WTC11 (cell line): ENCODE results near the gene TLK1. TPM values are rescaled to one million over a fixed set of nuclear protein-coding genes. Genes with fewer than 3 reads are reported as not detected.

ENCODE experiments used
- ATAC-seq: fragments of 200-7000 bp; cut with Tn5 transposase; 2 replicates; pipeline ENCODE4 v1.10.0; 2021; ENCODE audit warnings: mild to moderate bottlenecking, moderate library complexity
- CTCF ChIA-PET: fragments of 300-600 bp; sonication (Branson Sonifier 250); formaldehyde crosslinking; loops from one replicate; lab custom pipeline; 2021; ENCODE audit warnings: antibody characterized with exemption; lab: Charles Lee
- POLR2A ChIA-PET: fragments of 350-600 bp; sonication (Branson Sonifier 250); formaldehyde crosslinking; loops from one replicate; lab custom pipeline; 2021; ENCODE audit warnings: antibody characterized with exemption; lab: Charles Lee
- DNase-seq: peaks from one replicate; pipeline ENCODE4 v3.0.0; 2021; ENCODE audit warnings: low spot score
- H3K27ac Mint-ChIP-seq: 2 replicates; pipeline ENCODE4 v1.8.0; 2021; ENCODE audit warnings: mixed read lengths
- H3K27me3 Mint-ChIP-seq: 2 replicates; pipeline ENCODE4 v1.8.0; 2021; ENCODE audit warnings: low read depth, mild to moderate bottlenecking, moderate library complexity, mixed read lengths
- H3K36me3 Mint-ChIP-seq: 2 replicates; pipeline ENCODE4 v1.8.0; 2021; ENCODE audit warnings: mixed read lengths
- H3K4me1 Mint-ChIP-seq: 2 replicates; pipeline ENCODE4 v1.8.0; 2022; ENCODE audit warnings: mixed read lengths
- H3K4me3 Mint-ChIP-seq: 2 replicates; pipeline ENCODE4 v1.8.0; 2021; ENCODE audit warnings: mild to moderate bottlenecking, moderate library complexity, mixed read lengths
- H3K9me3 Mint-ChIP-seq: 2 replicates; pipeline ENCODE4 v1.8.0; 2021; ENCODE audit warnings: mixed read lengths
- AR ChIP-seq: fragments of 250-450 bp; sonication (Bioruptor Pico); IDR thresholded peaks from 2 replicates; pipeline ENCODE4 v1.9.0; 2021; ENCODE audit warnings: mild to moderate bottlenecking
- CDX4 ChIP-seq: fragments of 250-450 bp; sonication (Bioruptor Pico); IDR thresholded peaks from 2 replicates; pipeline ENCODE4 v1.9.0; 2021; ENCODE audit warnings: moderate library complexity, mild to moderate bottlenecking, inconsistent platforms, borderline replicate concordance
- CREB1 ChIP-seq: sonication (generic); formaldehyde crosslinking; IDR thresholded peaks from 2 replicates; pipeline ENCODE4 v1.8.0; 2023; ENCODE audit warnings: mild to moderate bottlenecking, missing genetic modification reagents
- CREM ChIP-seq: sonication (generic); formaldehyde crosslinking; IDR thresholded peaks from 2 replicates; pipeline ENCODE4 v1.8.1; 2022; ENCODE audit warnings: mild to moderate bottlenecking, missing genetic modification reagents, moderate library complexity
- E2F4 ChIP-seq: sonication (generic); formaldehyde crosslinking; IDR thresholded peaks from 2 replicates; pipeline ENCODE4 v1.8.1; 2022; ENCODE audit warnings: low read depth, mild to moderate bottlenecking, moderate library complexity, missing genetic modification reagents, borderline replicate concordance
- E2F5 ChIP-seq: sonication (generic); formaldehyde crosslinking; IDR thresholded peaks from 2 replicates; pipeline ENCODE4 v1.8.1; 2022; ENCODE audit warnings: mild to moderate bottlenecking, moderate library complexity, missing genetic modification reagents
- ELF4 ChIP-seq: sonication (generic); formaldehyde crosslinking; IDR thresholded peaks from 2 replicates; pipeline ENCODE4 v1.8.1; 2022; ENCODE audit warnings: low read depth, mild to moderate bottlenecking, moderate library complexity, missing genetic modification reagents
- EMX1 ChIP-seq: fragments of 250-450 bp; sonication (Bioruptor Pico); IDR thresholded peaks from 2 replicates; pipeline ENCODE4 v1.8.0; 2021; ENCODE audit warnings: mild to moderate bottlenecking
- GTF2I ChIP-seq: fragments of 250-450 bp; sonication (Bioruptor Pico); conservative IDR thresholded peaks from 2 replicates; pipeline ENCODE4 v1.4.0; 2021; ENCODE audit warnings: mild to moderate bottlenecking
- IRF2 ChIP-seq: sonication (generic); formaldehyde crosslinking; IDR thresholded peaks from 2 replicates; pipeline ENCODE4 v1.8.0; 2022; ENCODE audit warnings: low read depth, missing genetic modification reagents, borderline replicate concordance
- KAT7 ChIP-seq: sonication (generic); formaldehyde crosslinking; IDR thresholded peaks from 2 replicates; pipeline ENCODE4 v1.8.1; 2023; ENCODE audit warnings: missing genetic modification reagents, mild to moderate bottlenecking, borderline replicate concordance
- MLX ChIP-seq: sonication (generic); formaldehyde crosslinking; IDR thresholded peaks from 2 replicates; pipeline ENCODE4 v1.8.1; 2023; ENCODE audit warnings: mild to moderate bottlenecking, missing genetic modification reagents, moderate library complexity
- MXD4 ChIP-seq: fragments of 250-450 bp; sonication (Bioruptor Pico); IDR thresholded peaks from 2 replicates; pipeline ENCODE4 v1.8.0; 2021; ENCODE audit warnings: mild to moderate bottlenecking, moderate library complexity, borderline replicate concordance
- MYBL2 ChIP-seq: sonication (generic); formaldehyde crosslinking; IDR thresholded peaks from 2 replicates; pipeline ENCODE4 v1.8.1; 2023; ENCODE audit warnings: mild to moderate bottlenecking, moderate library complexity, missing genetic modification reagents
- NFE2L1 ChIP-seq: sonication (generic); formaldehyde crosslinking; IDR thresholded peaks from 2 replicates; pipeline ENCODE4 v1.8.1; 2023; ENCODE audit warnings: missing genetic modification reagents
- NR1H2 ChIP-seq: sonication (generic); formaldehyde crosslinking; IDR thresholded peaks from 2 replicates; pipeline ENCODE4 v1.9.0; 2021; ENCODE audit warnings: mild to moderate bottlenecking, moderate library complexity, missing genetic modification reagents
- PRDM15 ChIP-seq: sonication (generic); formaldehyde crosslinking; IDR thresholded peaks from 2 replicates; pipeline ENCODE4 v1.8.0; 2022; ENCODE audit warnings: missing genetic modification reagents
- SOX15 ChIP-seq: fragments of 250-450 bp; sonication (Bioruptor Pico); IDR thresholded peaks from 2 replicates; pipeline ENCODE4 v1.9.0; 2021; ENCODE audit warnings: mild to moderate bottlenecking
- USF1 ChIP-seq: sonication (generic); formaldehyde crosslinking; IDR thresholded peaks from 2 replicates; pipeline ENCODE4 v1.8.0; 2022; ENCODE audit warnings: mild to moderate bottlenecking, missing genetic modification reagents
- ZNF423 ChIP-seq: fragments of 250-450 bp; sonication (Bioruptor Pico); IDR thresholded peaks from 2 replicates; pipeline ENCODE4 v2.1.2; 2022; ENCODE audit warnings: mild to moderate bottlenecking, moderate library complexity
- total RNA-seq: library from RNA; stranded (reverse); gene quantifications from 3 replicates; pipeline ENCODE4 v1.2.3, GENCODE V29; 2021

TLK1 gene
- total RNA-seq, 1 experiment from 2014 or later: 91.1 TPM

- Mint-ChIP-seq H3K36me3 (peaks cover 4% of the 10 kb centered on the region; the same call in 1 of the 2 replicates), H3K9me3 (no peaks in the 10 kb centered on the region), H3K4me1 (peaks cover 31% of the 10 kb centered on the region), H3K27me3 (no peaks in the 10 kb centered on the region), H3K27ac (no peak overlapping the region), H3K4me3 (no peak overlapping the region)
- TF ChIP-seq MYBL2 (CRISPR knock-in tag) (no peak), NFE2L1 (no peak), GTF2I (no peak), USF1 (CRISPR knock-in tag) (no peak), SOX15 (no peak), ZNF423 (no peak), CREB1 (no peak), NR1H2 (CRISPR knock-in tag) (no peak), E2F5 (CRISPR knock-in tag) (no peak), IRF2 (no peak), ELF4 (CRISPR knock-in tag) (no peak), MXD4 (CRISPR knock-in tag) (no peak), E2F4 (no peak), KAT7 (CRISPR knock-in tag) (no peak), MLX (no peak), EMX1 (CRISPR knock-in tag) (no peak), PRDM15 (CRISPR knock-in tag) (no peak), AR (CRISPR knock-in tag) (no peak), CREM (no peak), CDX4 (no peak)
- DNase-seq (no peak), ATAC-seq (no peak)
- POLR2A ChIA-PET: no interaction called here
- CTCF ChIA-PET: no interaction called here
These were observed 52.9 kb downstream of the TLK1 start for GRCh38 chr2:171107803-171108202.
